ENCODE measurements around the gene EID2B.
A peak's percentile ranks its signal among the peaks of the same experiment; 100 is the strongest.

The EID2B gene

DNA sequence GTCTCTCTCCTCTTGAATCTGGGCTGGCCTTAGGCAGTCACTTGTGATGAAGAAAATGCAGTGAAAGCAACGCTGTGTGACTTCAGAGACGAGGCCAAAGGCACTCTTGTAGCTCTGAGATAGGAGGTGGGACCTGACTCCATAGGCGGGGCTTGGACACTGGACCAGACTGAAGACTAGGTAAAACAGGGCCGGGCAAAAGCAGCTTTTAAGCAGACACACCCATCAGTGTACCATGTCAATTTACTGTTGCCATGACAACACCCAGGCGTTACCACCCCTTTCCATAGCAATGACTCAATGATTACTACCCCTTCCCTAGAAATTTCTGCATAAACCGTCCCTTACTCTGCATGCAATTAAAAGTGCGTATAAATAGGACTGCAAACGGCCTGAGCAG lies 13.9 kb upstream of the EID2B start:
- H3K4me3 ChIP-seq (ENCODE audit: low read length), result no peak overlapping the region
- no peaks in the 10 kb centered on the region for H3K27me3 ChIP-seq (ENCODE audit: control insufficient read depth, insufficient read depth, low read length)
- H3K4me1 ChIP-seq (ENCODE audit: control insufficient read depth, insufficient read depth, low read length), result no peaks in the 10 kb centered on the region
- H3K36me3 ChIP-seq (ENCODE audit: control insufficient read depth, insufficient read depth, low read length), result no peaks in the 10 kb centered on the region
- H3K9me3 ChIP-seq (ENCODE audit: control insufficient read depth, low read length), result no peaks in the 10 kb centered on the region
- no peak overlapping the region for H3K9ac ChIP-seq (ENCODE audit: low read length)

DNA sequence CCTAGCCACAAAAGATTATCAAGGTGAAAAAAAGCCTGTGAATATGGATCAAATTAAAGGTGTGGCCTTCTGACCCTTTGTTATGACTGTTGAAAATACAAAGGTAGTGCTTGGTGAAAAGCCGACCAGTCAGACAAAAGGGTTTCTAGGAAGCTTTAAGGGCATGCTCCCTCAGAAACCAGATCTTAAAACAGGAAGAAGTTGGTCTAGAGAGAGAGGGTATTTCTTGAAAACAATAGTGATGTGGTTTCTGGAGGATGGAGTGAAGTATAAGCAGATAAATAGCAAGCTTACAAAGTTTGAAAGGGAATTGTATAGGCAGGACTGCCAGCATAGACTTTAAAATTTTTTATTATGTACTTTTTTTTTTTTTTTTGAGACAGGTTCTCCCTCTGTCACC lies 12.3 kb upstream of the EID2B start:
- no peak overlapping the region for H3K9ac ChIP-seq (ENCODE audit: low read length)
- H3K4me3 ChIP-seq (ENCODE audit: low read length), result no peak overlapping the region
- H3K9me3 ChIP-seq (ENCODE audit: control insufficient read depth, low read length), result no peaks in the 10 kb centered on the region
- H3K4me1 ChIP-seq (ENCODE audit: control insufficient read depth, insufficient read depth, low read length), result no peaks in the 10 kb centered on the region
- H3K36me3 ChIP-seq (ENCODE audit: control insufficient read depth, insufficient read depth, low read length), result no peaks in the 10 kb centered on the region
- H3K27me3 ChIP-seq (ENCODE audit: control insufficient read depth, insufficient read depth, low read length), result no peaks in the 10 kb centered on the region

DNA sequence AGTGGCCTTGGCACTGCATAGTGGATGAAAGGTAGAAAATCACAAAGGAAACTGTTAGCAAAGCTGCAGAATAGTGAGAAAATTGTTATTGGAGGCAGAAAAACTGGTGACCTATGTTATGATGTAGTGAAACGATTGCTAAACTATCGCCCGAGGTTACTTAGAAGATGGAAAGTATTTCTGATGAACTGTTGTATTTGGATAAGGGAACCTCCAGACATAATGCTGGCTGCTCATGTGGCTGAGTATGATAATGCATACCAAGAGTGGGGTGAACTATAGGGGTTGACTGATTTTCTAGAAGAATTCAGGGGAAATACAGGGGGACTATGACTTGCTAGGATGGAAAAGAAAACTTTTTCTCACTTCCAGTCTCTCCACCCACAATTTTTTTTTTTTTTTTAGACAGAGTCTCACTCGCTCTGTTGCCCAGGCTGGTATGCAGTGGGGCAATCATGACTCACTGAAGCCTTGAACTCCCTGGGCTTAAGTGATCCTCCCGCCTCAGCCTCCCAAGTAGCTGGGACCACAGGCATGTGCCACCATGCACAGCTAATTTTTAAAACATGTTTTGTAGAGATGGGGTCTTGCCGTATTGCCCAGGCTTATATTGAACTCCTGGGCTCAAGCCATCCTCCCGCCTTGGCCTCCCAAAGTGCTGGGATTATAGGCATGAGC lies 11.7 kb upstream of the EID2B start:
- Histone ChIP-seq H3K9me3 (ENCODE audit: control insufficient read depth, low read length) (no peaks in the 10 kb centered on the region), H3K4me3 (ENCODE audit: low read length) (no peak overlapping the region), H3K36me3 (ENCODE audit: control insufficient read depth, insufficient read depth, low read length) (no peaks in the 10 kb centered on the region), H3K27me3 (ENCODE audit: control insufficient read depth, insufficient read depth, low read length) (no peaks in the 10 kb centered on the region), H3K4me1 (ENCODE audit: control insufficient read depth, insufficient read depth, low read length) (no peaks in the 10 kb centered on the region), H3K9ac (ENCODE audit: low read length) (no peak overlapping the region)

DNA sequence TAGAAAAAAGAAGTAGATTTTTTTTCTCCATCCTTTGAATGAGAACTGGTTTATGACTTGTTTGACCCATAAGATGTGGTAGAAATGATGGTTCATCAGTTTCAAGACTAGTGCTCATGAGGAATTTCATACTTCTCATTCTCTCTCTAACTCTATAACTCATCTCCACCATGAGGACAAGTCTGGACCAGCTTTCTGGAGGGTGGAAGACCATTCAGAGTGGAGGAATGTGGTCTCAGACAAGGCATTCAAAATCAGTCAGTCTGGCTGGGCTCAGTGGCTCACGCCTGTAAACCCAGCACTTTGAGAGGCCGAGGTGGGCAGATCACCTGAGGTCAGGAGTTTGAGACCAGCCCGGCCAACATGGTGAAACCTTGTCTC lies 10.8 kb upstream of the EID2B start:
- Histone ChIP-seq H3K27me3 (ENCODE audit: control insufficient read depth, insufficient read depth, low read length) (no peaks in the 10 kb centered on the region), H3K9me3 (ENCODE audit: control insufficient read depth, low read length) (no peaks in the 10 kb centered on the region), H3K9ac (ENCODE audit: low read length) (no peak overlapping the region), H3K4me1 (ENCODE audit: control insufficient read depth, insufficient read depth, low read length) (no peaks in the 10 kb centered on the region), H3K4me3 (ENCODE audit: low read length) (no peak overlapping the region), H3K36me3 (ENCODE audit: control insufficient read depth, insufficient read depth, low read length) (no peaks in the 10 kb centered on the region)

DNA sequence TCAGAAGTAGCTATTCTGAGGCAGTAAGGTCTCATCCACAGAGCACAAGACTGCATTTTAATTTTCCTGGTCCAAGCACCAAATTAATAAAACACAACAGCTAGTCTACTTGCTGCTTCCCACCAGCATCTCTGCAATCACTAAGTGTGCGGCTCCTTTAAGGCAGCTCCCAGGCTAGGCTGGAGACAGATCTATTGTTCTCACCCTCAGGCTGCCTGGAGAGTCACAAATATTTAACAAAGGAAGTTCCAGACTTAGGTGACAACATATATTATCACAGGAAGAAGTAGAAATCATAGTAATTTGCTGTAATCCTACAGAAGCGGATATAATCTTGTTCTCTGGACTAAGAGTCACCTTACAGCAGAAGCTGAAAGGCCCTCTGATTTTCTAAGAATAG lies 9.6 kb upstream of the EID2B start:
- H3K4me3 ChIP-seq (ENCODE audit: low read length), result no peak overlapping the region
- H3K27me3 ChIP-seq (ENCODE audit: control insufficient read depth, insufficient read depth, low read length), result no peaks in the 10 kb centered on the region
- H3K4me1 ChIP-seq (ENCODE audit: control insufficient read depth, insufficient read depth, low read length), result no peaks in the 10 kb centered on the region
- H3K9me3 ChIP-seq (ENCODE audit: control insufficient read depth, low read length), result no peaks in the 10 kb centered on the region
- H3K9ac ChIP-seq (ENCODE audit: low read length), result no peak overlapping the region
- no peaks in the 10 kb centered on the region for H3K36me3 ChIP-seq (ENCODE audit: control insufficient read depth, insufficient read depth, low read length)

DNA sequence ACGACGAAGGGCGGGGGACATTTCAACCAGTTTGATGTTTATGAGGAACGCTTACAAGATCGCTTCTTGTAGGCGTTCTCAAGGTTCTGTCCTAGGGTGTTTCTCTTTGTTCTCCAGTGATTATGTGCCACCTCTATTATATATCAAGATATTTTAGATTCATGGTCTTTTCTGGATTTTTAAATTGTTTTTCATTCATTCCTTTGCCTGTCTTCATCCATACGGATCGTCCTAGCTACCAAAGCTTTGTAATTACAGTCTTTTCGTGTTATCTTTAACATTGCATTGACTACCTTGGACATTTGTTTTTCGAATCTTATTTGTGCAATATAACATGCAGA lies 7.7 kb upstream of the EID2B start:
- Histone ChIP-seq H3K36me3 (ENCODE audit: control insufficient read depth, insufficient read depth, low read length) (no peaks in the 10 kb centered on the region), H3K27me3 (ENCODE audit: control insufficient read depth, insufficient read depth, low read length) (no peaks in the 10 kb centered on the region), H3K4me3 (ENCODE audit: low read length) (no peak overlapping the region), H3K9me3 (ENCODE audit: control insufficient read depth, low read length) (no peaks in the 10 kb centered on the region), H3K9ac (ENCODE audit: low read length) (no peak overlapping the region), H3K4me1 (ENCODE audit: control insufficient read depth, insufficient read depth, low read length) (no peaks in the 10 kb centered on the region)

DNA sequence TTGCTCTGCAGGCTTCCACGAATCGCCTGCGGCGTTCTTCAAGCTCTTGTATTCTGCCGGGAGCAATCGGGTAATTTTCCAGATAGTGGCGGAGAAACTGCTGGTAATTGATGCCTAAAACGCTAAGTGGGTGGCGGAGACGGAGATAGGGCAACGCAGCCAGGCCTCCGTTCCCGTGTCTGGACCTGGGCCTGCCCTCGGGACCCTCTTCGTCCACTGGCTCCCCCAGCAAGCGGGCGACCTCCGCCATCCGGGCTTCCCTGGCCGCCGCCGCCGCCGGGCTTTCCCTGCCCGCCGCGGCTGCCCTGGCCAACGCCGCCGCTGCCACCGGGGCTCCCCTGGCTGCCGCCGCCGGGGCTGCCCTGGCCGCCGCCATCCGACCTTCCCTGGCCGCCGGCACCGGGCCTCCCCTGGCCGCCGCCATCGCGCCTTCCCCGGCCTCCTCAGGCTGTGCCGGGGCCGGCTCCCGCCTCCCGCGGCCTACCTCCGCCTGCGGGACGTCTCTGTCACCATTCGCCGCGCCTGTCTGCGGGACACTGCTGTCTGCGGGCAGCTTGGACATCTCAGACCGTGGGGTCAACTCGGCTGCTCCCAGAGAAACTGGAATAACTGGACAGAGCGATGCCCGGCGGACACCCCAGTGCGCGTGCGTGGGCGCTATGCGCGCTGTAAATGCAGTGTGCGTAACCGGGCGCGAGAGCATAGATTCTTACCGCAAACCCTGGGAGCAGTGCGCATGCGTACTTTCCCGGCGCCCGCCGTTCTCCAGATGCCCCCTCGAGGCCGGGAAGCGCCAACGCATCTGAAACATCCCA lies 7.1 kb upstream of the EID2B start, which contains the start of gene EID2:
Gene EID2 (minus strand): TSS at position 644 of the 815 bp plus-strand sequence. CDS start 82 bp downstream, at position 562.
- no peaks in the 10 kb centered on the region for H3K9me3 ChIP-seq (ENCODE audit: control insufficient read depth, low read length)
- H3K36me3 ChIP-seq (ENCODE audit: control insufficient read depth, insufficient read depth, low read length), result no peaks in the 10 kb centered on the region
- no peaks in the 10 kb centered on the region for H3K27me3 ChIP-seq (ENCODE audit: control insufficient read depth, insufficient read depth, low read length)
- H3K9ac ChIP-seq (ENCODE audit: low read length), result peak within 1 kb of the TSS; percentile 66
- peak within 1 kb of the TSS; percentile 26 for H3K4me3 ChIP-seq (ENCODE audit: low read length)
- H3K4me1 ChIP-seq (ENCODE audit: control insufficient read depth, insufficient read depth, low read length), result no peaks in the 10 kb centered on the region

DNA sequence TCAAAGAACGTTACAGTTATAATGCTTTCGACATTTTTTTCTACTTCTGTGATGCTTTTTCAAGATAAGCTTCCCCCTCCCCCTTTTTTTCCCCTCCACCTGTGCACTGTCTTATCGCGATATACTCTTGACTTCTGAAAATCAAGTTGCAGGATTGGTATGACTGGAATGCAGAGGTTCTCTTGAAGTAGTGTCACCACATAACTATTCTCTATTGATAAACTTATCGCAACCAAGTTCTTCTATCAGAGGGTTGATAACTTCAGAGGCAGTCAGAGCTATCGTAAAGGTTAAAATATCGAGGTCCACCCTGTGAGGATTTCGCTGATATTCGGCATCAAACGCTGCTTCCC lies 6.5 kb upstream of the EID2B start:
- Histone ChIP-seq H3K36me3 (ENCODE audit: control insufficient read depth, insufficient read depth, low read length) (no peaks in the 10 kb centered on the region), H3K4me1 (ENCODE audit: control insufficient read depth, insufficient read depth, low read length) (no peaks in the 10 kb centered on the region), H3K27me3 (ENCODE audit: control insufficient read depth, insufficient read depth, low read length) (no peaks in the 10 kb centered on the region), H3K9ac (ENCODE audit: low read length) (peak overlapping the region; percentile 66), H3K4me3 (ENCODE audit: low read length) (peak overlapping the region; percentile 26), H3K9me3 (ENCODE audit: control insufficient read depth, low read length) (no peaks in the 10 kb centered on the region)

DNA sequence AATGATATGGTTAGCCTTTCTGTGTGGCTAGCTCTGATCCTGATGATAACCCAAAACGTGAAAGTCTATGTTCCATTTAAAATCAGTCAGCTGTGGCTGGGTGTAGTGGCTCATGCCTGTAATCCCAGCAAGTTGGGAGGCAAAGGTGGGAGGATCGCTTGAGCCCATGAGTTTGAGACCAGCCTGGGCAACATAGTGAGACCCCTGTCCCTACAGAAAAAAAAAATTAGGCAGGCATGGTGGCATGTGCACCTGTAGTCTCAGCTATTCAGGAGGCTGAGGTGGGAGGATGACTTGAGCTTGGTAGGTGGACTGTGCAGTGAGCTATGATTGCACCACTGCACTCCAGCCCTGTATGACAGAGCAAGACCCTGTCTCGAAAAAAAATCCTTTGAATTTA lies 1.1 kb upstream of the EID2B start:
- Histone ChIP-seq H3K27me3 (ENCODE audit: control insufficient read depth, insufficient read depth, low read length) (no peaks in the 10 kb centered on the region), H3K4me3 (ENCODE audit: low read length) (no peak overlapping the region), H3K36me3 (ENCODE audit: control insufficient read depth, insufficient read depth, low read length) (no peaks in the 10 kb centered on the region), H3K4me1 (ENCODE audit: control insufficient read depth, insufficient read depth, low read length) (peaks cover 7% of the 10 kb centered on the region), H3K9ac (ENCODE audit: low read length) (no peak overlapping the region), H3K9me3 (ENCODE audit: control insufficient read depth, low read length) (no peaks in the 10 kb centered on the region)

DNA sequence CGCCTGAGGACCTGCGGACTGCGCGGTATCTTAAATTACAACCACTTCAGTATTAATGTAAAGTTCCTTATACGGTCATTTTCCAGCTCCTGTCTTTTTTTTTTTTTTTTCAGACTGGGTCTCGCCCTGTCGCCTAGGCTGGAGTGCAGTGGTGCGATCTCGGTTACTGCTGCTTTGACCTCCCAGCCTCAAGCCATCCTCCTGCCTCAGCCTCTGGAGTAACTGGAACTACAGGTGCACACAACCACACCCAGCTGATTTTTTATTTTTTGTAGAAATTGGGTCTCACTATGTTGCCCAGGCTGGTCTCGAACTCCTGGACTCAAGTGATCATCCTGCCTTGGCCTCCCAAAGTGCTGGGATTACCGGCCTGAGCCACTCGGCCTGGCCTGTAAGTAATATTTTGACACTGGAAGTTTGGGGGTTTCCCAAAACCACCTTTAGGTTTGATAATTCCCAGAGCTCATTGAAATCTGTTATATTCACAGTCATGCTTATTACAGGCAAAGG lies 406 bp upstream of the EID2B start:
- Histone ChIP-seq H3K4me3 (ENCODE audit: low read length) (no peak overlapping the region), H3K27me3 (ENCODE audit: control insufficient read depth, insufficient read depth, low read length) (no peaks in the 10 kb centered on the region), H3K4me1 (ENCODE audit: control insufficient read depth, insufficient read depth, low read length) (peaks cover 7% of the 10 kb centered on the region), H3K9ac (ENCODE audit: low read length) (no peak overlapping the region), H3K36me3 (ENCODE audit: control insufficient read depth, insufficient read depth, low read length) (no peaks in the 10 kb centered on the region), H3K9me3 (ENCODE audit: control insufficient read depth, low read length) (no peaks in the 10 kb centered on the region)

DNA sequence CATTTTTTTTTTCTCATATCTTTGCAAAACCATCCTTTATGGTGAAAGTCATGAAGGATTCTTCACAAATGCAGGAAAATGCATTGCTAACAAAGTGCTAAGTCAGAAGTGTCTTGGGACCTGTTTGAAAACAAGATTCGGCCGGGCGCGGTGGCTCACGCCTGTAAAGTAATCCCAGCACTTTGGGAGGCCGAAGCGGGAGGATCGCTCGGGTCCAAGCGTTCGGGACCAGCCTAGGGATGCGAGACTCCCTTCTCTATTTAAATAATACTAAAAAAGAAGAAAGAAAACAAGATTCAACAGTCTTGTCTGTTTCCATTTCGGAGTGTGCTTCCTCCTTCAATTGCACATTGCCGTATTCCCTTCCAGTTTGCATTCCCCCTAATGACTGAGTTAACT lies 819 bp downstream of the EID2B start:
- Histone ChIP-seq H3K27me3 (ENCODE audit: control insufficient read depth, insufficient read depth, low read length) (no peaks in the 10 kb centered on the region), H3K4me1 (ENCODE audit: control insufficient read depth, insufficient read depth, low read length) (peaks cover 7% of the 10 kb centered on the region), H3K9me3 (ENCODE audit: control insufficient read depth, low read length) (no peaks in the 10 kb centered on the region), H3K4me3 (ENCODE audit: low read length) (peak overlapping the region; percentile 69), H3K9ac (ENCODE audit: low read length) (peak overlapping the region; percentile 72), H3K36me3 (ENCODE audit: control insufficient read depth, insufficient read depth, low read length) (no peaks in the 10 kb centered on the region)

DNA sequence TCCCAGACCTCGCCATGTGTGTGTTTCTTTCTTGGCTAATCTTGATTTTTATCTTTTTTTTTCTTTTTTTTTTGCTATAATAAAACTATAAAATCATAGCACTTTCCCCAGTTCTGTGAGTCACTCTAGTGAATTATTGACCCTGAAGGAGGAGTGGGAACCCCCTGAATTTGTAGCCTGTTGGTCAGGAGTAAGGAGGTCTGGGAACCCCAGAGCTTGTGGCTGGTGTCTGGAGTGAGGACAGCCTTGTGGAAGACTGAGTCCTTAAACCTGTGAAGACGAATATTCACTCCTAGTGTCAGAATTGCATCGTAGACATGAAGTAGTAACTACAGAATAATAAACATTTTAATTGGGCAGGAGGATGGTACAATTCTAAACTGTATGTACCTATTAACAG lies 7.4 kb downstream of the EID2B start:
- Histone ChIP-seq H3K4me1 (ENCODE audit: control insufficient read depth, insufficient read depth, low read length) (no peaks in the 10 kb centered on the region), H3K9me3 (ENCODE audit: control insufficient read depth, low read length) (no peaks in the 10 kb centered on the region), H3K9ac (ENCODE audit: low read length) (no peak overlapping the region), H3K36me3 (ENCODE audit: control insufficient read depth, insufficient read depth, low read length) (no peaks in the 10 kb centered on the region), H3K4me3 (ENCODE audit: low read length) (no peak overlapping the region), H3K27me3 (ENCODE audit: control insufficient read depth, insufficient read depth, low read length) (no peaks in the 10 kb centered on the region)

All from mucosa of stomach (tissue), 1 donor.